IPS-11a (cell line): ENCODE data around the gene GGTLC1.

Experiments
- H3K4me3 ChIP-seq: one replicate; pipeline ENCODE4 v1.5.1; 2013; ENCODE audit warnings: low read depth, low read length, control low read depth

GGTLC1 gene

DNA sequence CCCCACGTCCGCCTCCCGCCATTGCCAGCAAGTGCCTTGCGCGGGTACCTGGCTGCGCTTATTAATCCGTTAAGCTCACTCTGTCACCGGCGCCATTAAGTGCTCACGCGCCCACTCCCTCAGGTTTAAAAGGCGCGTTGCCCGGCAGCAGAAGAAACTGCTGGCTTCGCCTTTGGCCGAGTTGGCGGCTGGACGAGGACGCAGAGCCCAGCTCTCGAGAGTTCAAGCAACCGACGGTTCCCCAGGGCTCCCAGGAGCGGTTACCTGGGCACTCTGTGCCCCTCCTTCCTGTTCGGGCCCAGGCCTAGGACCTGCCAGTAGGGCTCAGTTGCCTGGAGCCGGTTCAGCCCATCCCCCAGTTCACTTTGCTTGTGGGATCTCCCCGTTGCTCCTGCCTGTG, at the start of gene GGTLC1:
GGTLC1 (minus strand) TSS at position 219 of the 400 bp plus-strand sequence. CDS start 2,168 bp downstream, outside the sequence.
- H3K4me3 ChIP-seq: no peak within 1 kb of the TSS

DNA sequence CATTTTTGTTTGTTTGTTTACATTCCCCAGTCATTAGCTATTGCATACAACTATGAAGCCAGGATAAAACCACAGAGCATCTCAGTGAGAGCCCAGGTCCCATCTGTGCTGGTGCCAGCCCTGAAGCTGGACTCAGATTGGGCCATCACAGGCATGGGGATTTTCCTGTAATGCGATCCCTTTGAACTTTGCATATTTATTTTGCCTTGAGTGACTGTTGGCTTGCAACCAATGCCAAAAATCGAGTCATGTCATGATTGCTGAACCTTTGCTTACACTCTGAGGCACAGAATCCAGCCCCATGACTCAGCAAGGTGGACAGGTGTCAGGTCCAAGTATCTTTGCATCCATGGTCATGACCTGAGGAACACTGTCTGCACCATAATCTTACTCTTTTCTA, 46.2 kb upstream of the GGTLC1 start:
- no peak overlapping the region for H3K4me3 ChIP-seq

- H3K4me3 ChIP-seq: no peak overlapping the region
Observed at GRCh38 chr20:24033565-24033964, 45.0 kb upstream of the GGTLC1 start.

GRCh38 chr20:24033151-24033550, 44.6 kb upstream of the GGTLC1 start:
- no peak overlapping the region for H3K4me3 ChIP-seq

GRCh38 chr20:24032400-24032898, 43.9 kb upstream of the GGTLC1 start:
- no peak overlapping the region for H3K4me3 ChIP-seq

DNA sequence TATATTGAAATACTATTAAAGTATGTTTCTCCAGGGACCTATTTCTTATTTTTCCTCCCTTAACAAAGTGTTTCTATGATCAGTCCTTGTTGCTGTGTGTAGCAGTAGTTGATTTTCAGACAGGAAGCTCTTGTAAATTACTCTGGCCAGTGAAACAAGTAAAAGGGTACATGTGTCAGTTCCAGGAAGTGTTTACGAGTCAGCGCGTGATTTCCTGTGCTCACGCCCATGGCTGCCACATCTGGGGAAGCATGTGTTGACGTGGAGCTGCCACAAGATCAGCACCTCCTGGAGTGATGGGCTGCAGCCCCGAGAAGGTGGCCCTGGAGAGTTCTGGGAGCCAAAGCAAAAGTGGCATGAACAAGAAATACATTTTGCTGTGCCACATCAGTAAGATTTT, 38.6 kb upstream of the GGTLC1 start:
- no peak overlapping the region for H3K4me3 ChIP-seq

GRCh38 chr20:24022621-24023180, 34.1 kb upstream of the GGTLC1 start:
- no peak overlapping the region for H3K4me3 ChIP-seq

- no peak overlapping the region for H3K4me3 ChIP-seq
Observed at GRCh38 chr20:24018796-24019195, 30.2 kb upstream of the GGTLC1 start.

DNA sequence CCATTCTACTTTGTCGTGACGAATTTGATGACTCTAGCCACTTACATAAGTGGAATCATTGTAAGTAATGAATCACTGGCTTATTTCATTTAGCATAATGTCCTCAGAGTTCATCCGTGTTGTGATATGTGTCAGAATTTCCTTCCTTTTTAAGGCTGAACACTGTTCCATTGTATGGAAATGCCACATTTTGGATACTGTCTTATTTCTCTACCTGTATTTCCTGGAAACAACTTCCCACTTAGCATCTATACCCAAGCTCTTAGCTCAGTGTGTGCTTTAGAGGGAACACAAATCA, 28.8 kb upstream of the GGTLC1 start:
- no peak overlapping the region for H3K4me3 ChIP-seq

DNA sequence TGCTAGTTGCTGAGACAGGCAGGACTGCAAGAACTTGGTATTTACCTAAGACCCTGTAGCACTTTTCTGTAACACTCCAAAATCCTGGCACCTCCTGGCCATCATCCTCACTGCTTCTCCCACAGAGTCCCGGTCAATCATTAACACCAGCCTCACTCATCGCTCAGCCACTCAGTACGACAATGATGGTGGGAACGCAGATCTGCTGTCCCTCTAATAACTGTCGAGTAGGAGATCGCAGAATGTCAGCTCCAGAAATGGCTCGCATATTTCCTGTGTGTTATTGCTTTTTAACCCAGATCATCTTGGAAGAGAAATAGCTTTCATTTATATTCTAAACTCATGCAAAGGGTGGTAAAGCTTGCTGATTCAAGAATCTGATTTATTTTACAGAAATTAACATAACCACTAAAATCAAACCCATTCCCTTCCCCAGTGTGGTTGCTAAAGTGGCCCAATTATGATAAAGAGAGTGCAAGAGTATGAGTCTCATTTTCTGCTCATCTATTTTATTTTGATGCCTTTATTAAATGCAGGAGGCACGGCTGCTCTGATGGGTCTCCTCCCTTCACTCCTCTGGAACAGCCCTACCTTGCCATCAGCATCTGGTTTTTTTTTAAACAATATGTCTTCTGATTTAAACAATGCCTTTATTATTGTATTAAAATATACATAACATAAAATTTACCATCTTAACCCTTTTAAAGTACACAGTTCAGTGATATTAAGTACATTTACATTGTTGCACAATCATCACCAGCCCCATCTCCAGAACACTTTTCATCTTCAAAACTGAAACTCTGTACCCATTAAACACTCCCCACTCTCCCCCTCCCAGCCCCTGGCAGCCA, 28.3 kb upstream of the GGTLC1 start:
- no peak overlapping the region for H3K4me3 ChIP-seq

DNA sequence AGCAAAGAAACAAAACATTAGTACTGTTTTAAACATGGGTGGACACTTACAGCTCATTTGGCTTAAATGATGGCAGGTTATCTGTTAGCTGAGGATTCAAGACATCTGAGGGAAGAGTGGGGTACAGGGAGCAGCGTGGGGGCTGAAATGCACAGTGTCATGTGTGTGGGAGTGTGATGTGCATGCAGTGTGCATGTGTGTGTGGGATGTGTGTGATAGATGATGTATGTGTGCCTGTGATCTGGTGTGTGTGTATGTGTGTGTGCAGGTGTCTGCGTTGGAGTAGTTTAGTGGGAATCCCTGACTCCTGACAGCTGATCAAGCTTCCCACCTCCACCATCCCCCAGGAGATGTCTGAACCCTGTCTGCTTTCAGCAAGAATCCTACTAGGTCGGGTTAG, 25.4 kb upstream of the GGTLC1 start:
- no peak overlapping the region for H3K4me3 ChIP-seq

DNA sequence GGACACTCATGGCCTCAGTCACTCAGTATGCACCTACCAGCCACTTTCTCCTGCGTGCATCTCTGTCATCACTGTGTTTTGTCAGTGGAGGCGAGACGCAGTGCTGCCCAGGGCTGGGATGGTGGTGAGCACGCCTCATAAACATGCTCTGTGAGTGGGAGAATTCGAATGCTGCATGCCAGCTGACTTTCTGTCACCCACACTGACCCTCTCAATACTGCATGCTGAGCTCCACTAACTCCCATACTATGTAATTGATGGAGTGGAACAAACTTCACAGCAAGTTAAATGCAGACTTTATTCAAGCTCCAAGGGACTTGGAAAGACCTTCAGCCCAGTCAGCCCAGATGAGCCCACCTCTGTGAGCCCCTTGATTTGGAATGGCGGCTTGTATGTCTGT, 22.7 kb upstream of the GGTLC1 start:
- H3K4me3 ChIP-seq: no peak overlapping the region

DNA sequence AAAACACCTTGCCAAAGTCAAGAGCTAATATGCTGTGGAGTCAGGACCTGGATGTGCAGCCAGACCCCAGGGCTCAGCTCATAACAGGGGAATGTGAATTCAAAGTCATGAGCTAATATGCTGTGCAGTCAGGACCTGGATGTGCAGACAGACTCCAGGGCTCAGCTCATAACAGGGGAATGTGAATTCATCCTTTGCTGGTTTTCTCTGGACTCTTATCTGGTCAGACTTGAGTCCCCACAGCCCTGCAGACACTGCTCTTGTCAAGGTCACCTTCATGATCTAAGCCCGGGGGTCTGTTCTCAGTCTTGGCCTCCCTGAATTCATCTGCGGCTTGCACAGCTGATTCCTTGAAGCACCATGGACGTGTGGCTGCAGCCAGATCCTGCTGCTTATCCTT, 19.2 kb upstream of the GGTLC1 start:
- H3K4me3 ChIP-seq: no peak overlapping the region

DNA sequence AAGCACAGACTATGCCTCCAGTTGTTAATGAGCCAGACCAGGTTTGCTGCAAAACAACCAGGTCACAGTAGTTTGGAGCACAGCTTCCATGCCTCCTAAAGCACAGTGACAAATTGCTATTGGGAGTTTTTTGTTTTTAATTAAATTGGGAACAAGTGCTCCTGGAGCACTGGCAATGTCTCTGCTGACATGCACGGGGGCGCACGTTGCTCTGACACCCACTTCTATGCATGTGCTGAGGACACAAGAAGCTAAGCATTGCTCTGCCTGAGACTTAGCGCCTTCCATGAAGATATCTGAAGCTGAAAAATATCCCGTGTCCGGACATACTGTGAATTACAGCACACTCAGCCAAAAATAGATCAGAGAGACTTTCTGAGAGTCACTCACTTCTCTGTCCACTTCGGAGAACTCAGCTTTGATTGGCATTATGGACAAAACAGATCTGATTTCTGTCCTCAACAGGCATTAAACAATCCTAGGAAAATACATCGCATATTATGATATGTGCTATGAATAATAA, 18.6 kb upstream of the GGTLC1 start:
- H3K4me3 ChIP-seq: no peak overlapping the region

GRCh38 chr20:24006626-24007025, 18.0 kb upstream of the GGTLC1 start:
- H3K4me3 ChIP-seq: no peak overlapping the region

DNA sequence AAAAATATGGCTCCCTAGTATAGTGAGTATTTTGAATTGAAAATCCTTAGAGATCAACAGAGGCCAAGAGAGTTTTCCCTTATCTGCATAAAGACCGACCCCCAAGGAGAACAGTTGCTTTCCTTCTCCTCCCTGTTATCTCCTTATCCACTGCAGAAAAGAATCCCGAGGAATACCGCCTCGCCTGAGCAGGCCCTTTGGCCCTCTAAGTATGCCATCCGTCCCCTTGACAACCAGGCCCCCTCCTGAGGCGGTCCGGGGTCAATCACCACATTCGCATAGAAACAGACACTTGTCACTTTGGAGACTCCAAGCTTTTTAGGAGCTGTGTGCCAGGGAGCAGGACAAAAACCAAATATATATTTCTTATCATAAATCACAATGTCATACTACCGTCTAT, 15.9 kb upstream of the GGTLC1 start:
- no peak overlapping the region for H3K4me3 ChIP-seq

DNA sequence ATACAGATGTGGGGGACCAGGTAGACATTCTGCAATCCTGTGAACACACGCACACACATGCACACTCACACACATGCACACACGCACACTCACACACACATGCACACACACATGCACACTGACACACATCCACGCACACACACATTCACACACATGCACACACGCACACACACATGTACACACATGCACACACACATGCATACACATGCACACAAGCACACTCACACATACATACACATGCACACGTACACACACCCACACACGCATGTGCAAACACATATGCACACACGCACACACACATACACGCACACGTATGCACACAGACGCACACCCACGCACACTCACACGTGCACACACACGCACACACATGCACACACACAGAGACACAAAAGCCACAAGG, 14.3 kb upstream of the GGTLC1 start:
- no peak overlapping the region for H3K4me3 ChIP-seq

- no peak overlapping the region for H3K4me3 ChIP-seq
Observed at GRCh38 chr20:24001712-24002405, 13.3 kb upstream of the GGTLC1 start.

GRCh38 chr20:23998844-23999243, 10.3 kb upstream of the GGTLC1 start:
- H3K4me3 ChIP-seq: no peak overlapping the region

DNA sequence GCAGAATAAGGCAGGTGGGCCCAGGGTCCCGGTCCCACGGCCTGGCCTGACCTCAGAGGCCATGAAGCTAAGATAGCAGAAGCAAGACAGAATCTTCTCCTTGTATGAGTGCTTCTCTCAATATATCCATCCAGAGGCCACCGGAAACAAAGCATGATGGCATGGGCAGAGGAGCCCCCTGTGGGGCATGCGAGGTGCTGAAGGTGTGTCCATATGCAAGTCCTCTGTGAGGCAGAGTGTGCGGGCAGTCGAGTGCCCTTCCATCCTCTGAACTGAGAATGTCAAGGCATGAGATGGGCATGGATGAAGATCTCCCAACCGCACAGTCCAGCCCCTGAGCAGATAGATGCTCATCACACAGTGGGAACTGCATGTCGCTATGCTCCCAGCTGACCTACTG, 9.8 kb upstream of the GGTLC1 start:
- no peak overlapping the region for H3K4me3 ChIP-seq

- no peak overlapping the region for H3K4me3 ChIP-seq
Observed at GRCh38 chr20:23995905-23996666, 7.5 kb upstream of the GGTLC1 start.
